ENCODE data around the gene RFESD. TPM values are rescaled to one million over a fixed set of nuclear protein-coding genes. Genes with fewer than 3 reads are reported as not detected.
"Not testable (repeated sequence)": the region's sequence is repeated elsewhere in the genome, so short reads cannot be mapped to it uniquely, and the experiment has no call there.

The RFESD gene
- total RNA-seq, 1 donor from 2014 or later = 5.1 TPM

- intact Hi-C loops (cut with DNase I) = no loop called here
- no peak for DNase-seq
- ATAC-seq (ENCODE audit: poor library complexity) = peak; percentile 37
Observed at GRCh38 chr5:95626701-95627100, 19.9 kb upstream of the RFESD start.

- ATAC-seq (ENCODE audit: poor library complexity) (no peak), DNase-seq (no peak)
- intact Hi-C loops (cut with DNase I) = no loop called here
Observed at GRCh38 chr5:95627971-95628810, 18.4 kb upstream of the RFESD start.

- DNase-seq (no peak), ATAC-seq (ENCODE audit: poor library complexity) (no peak)
- intact Hi-C loops (cut with DNase I) = no loop called here
Observed at GRCh38 chr5:95628933-95629332, 17.6 kb upstream of the RFESD start.

- intact Hi-C loops (cut with DNase I) = no loop called here
- DNase-seq (no peak), ATAC-seq (ENCODE audit: poor library complexity) (no peak)
Observed at GRCh38 chr5:95630394-95630917, 16.1 kb upstream of the RFESD start.

- no peak for DNase-seq
- intact Hi-C loops (cut with DNase I) = no loop called here
- peak; percentile 10 for ATAC-seq (ENCODE audit: poor library complexity)
Observed at GRCh38 chr5:95631255-95631958, 15.2 kb upstream of the RFESD start.

- ATAC-seq (ENCODE audit: poor library complexity) = peak; percentile 45
- intact Hi-C loops (cut with DNase I) = no loop called here
Observed at GRCh38 chr5:95631991-95632675, 14.4 kb upstream of the RFESD start.

GRCh38 chr5:95632942-95633341 is 13.6 kb upstream of the RFESD start:
- intact Hi-C loops (cut with DNase I); DNase-seq; ATAC-seq (ENCODE audit: poor library complexity): not testable (repeated sequence)

More at GRCh38 chr5:95631991-95632675, 14.4 kb upstream of the RFESD start:
- no peak for DNase-seq

- no peak for DNase-seq
- intact Hi-C loops (cut with DNase I) = no loop called here
- ATAC-seq (ENCODE audit: poor library complexity) = no peak
Observed at GRCh38 chr5:95633671-95634070, 12.9 kb upstream of the RFESD start.

- no peak for DNase-seq
- no peak for ATAC-seq (ENCODE audit: poor library complexity)
- intact Hi-C loops (cut with DNase I) = no loop called here
Observed at GRCh38 chr5:95634081-95634480, 12.5 kb upstream of the RFESD start.

- intact Hi-C loops (cut with DNase I) = no loop called here
- no peak for DNase-seq
- ATAC-seq (ENCODE audit: poor library complexity) = no peak
Observed at GRCh38 chr5:95638632-95639031, 7.9 kb upstream of the RFESD start.

GRCh38 chr5:95641741-95642220 is 4.8 kb upstream of the RFESD start:
- DNase-seq = no peak
- intact Hi-C loops (cut with DNase I) = no loop called here
- ATAC-seq (ENCODE audit: poor library complexity) = no peak

GRCh38 chr5:95643152-95643551 is 3.4 kb upstream of the RFESD start:
- ATAC-seq (ENCODE audit: poor library complexity) (no peak), DNase-seq (no peak)
- intact Hi-C loops (cut with DNase I) = no loop called here

- DNase-seq (no peak), ATAC-seq (ENCODE audit: poor library complexity) (peak; percentile 29)
- intact Hi-C loops (cut with DNase I) = loop anchor here (5.0 kb wide), 1 partner anchor 193 kb away; no protein-coding TSS in a partner anchor
Observed at GRCh38 chr5:95644351-95645042, 2.1 kb upstream of the RFESD start.

GRCh38 chr5:95646226-95646568 is 380 bp upstream of the RFESD start:
- ATAC-seq (ENCODE audit: poor library complexity) = not testable (repeated sequence)

GRCh38 chr5:95647886-95648860 is 1.6 kb downstream of the RFESD start:
- intact Hi-C loops (cut with DNase I) = loop anchor here (5.0 kb wide), 1 partner anchor 189 kb away; no protein-coding TSS in a partner anchor
- DNase-seq (no peak), ATAC-seq (ENCODE audit: poor library complexity) (no peak)

More at GRCh38 chr5:95646226-95646568, 380 bp upstream of the RFESD start:
- not testable (repeated sequence) for DNase-seq
- intact Hi-C loops (cut with DNase I) = loop anchor here (5.0 kb wide), 1 partner anchor 191 kb away; no protein-coding TSS in a partner anchor

- no peak for ATAC-seq (ENCODE audit: poor library complexity)
- intact Hi-C loops (cut with DNase I) = loop anchor here (5.0 kb wide), 1 partner anchor 188 kb away; no protein-coding TSS in a partner anchor
Observed at GRCh38 chr5:95649274-95649673, 2.7 kb downstream of the RFESD start.

More at GRCh38 chr5:95649274-95649673, 2.7 kb downstream of the RFESD start:
- no peak for DNase-seq

All from Right ventricle myocardium superior (tissue), 1 donor.